GM19438 (cell line): ENCODE data around the gene P2RY8.
"Not testable (repeated sequence)": the region's sequence is repeated elsewhere in the genome, so short reads cannot be mapped to it uniquely, and the experiment has no call there.

ENCODE experiments used
- ATAC-seq: cut with Tn5 transposase; IDR thresholded peaks from one replicate; pipeline ENCODE4 v1.9.1; 2021; ENCODE audit warnings: low read depth; ENCODE audit not compliant: unreplicated experiment

The P2RY8 gene

GRCh38 chrX:1521459-1521956 is 15.5 kb downstream of the P2RY8 start:
- peak; percentile 82 for ATAC-seq

- ATAC-seq = no peak
Measured at GRCh38 chrX:1520350-1520749, 16.6 kb downstream of the P2RY8 start.

GRCh38 chrX:1519022-1519497 is 17.9 kb downstream of the P2RY8 start:
- no peak for ATAC-seq

- no peak for ATAC-seq
Measured at GRCh38 chrX:1518512-1518911, 18.5 kb downstream of the P2RY8 start.

- ATAC-seq = no peak
Measured at GRCh38 chrX:1516596-1517104, 20.3 kb downstream of the P2RY8 start.

- ATAC-seq = no peak
Measured at GRCh38 chrX:1511829-1512228, 25.2 kb downstream of the P2RY8 start.

- ATAC-seq = no peak
Measured at GRCh38 chrX:1511150-1511549, 25.8 kb downstream of the P2RY8 start.

- no peak for ATAC-seq
Measured at GRCh38 chrX:1507511-1508463, 29.2 kb downstream of the P2RY8 start.

GRCh38 chrX:1506916-1507315 is 30.1 kb downstream of the P2RY8 start:
- no peak for ATAC-seq

- no peak for ATAC-seq
Measured at GRCh38 chrX:1502853-1503252, 34.1 kb downstream of the P2RY8 start.

GRCh38 chrX:1502241-1502640 is 34.7 kb downstream of the P2RY8 start:
- ATAC-seq = peak; percentile 49

- peak; percentile 62 for ATAC-seq
Measured at GRCh38 chrX:1500701-1501624, 36.0 kb downstream of the P2RY8 start.

- ATAC-seq = no peak
Measured at GRCh38 chrX:1496076-1496475, 40.9 kb downstream of the P2RY8 start.

- ATAC-seq = peak; percentile 57
Measured at GRCh38 chrX:1493877-1494510, 43.0 kb downstream of the P2RY8 start.

GRCh38 chrX:1493412-1493811 is 43.6 kb downstream of the P2RY8 start:
- peak; percentile 2 for ATAC-seq

- no peak for ATAC-seq
Measured at GRCh38 chrX:1492421-1493012, 44.5 kb downstream of the P2RY8 start.

- ATAC-seq = peak; percentile 54
Measured at GRCh38 chrX:1491851-1492349, 45.1 kb downstream of the P2RY8 start.

- ATAC-seq = not testable (repeated sequence)
Measured at GRCh38 chrX:1491248-1491647, 45.7 kb downstream of the P2RY8 start.

- ATAC-seq = not testable (repeated sequence)
Measured at GRCh38 chrX:1490723-1491122, 46.3 kb downstream of the P2RY8 start.

GRCh38 chrX:1489354-1489753 is 47.6 kb downstream of the P2RY8 start:
- ATAC-seq = not testable (repeated sequence)
